HepG2 (cell line): Measurements from ENCODE around the gene OTUB2. TPM values are rescaled to one million over a fixed set of nuclear protein-coding genes. Genes with fewer than 3 reads are reported as not detected.

Experiments
- CTCF ChIP-seq: sonication (generic); formaldehyde crosslinking; IDR thresholded peaks from 2 replicates; pipeline ENCODE4 v1.5.0; 2020; ENCODE audit warnings: mild to moderate bottlenecking, missing genetic modification reagents, moderate library complexity
- ELF3 ChIP-seq: IDR thresholded peaks from 2 replicates; pipeline ENCODE4 v1.6.1; 2016; ENCODE audit warnings: missing genetic modification reagents, missing compliant biosample characterization
- FOSL2 ChIP-seq: sonication (generic); formaldehyde crosslinking; IDR thresholded peaks from 2 replicates; pipeline ENCODE4 v1.4.0; 2020; ENCODE audit warnings: missing genetic modification reagents
- IKZF1 ChIP-seq: fragments of 450-650 bp; IDR thresholded peaks from 2 replicates; pipeline ENCODE4 v1.7.1; 2016
- KDM5B ChIP-seq: sonication (generic); formaldehyde crosslinking; IDR thresholded peaks from 2 replicates; pipeline ENCODE4 v1.4.0; 2020; ENCODE audit warnings: missing genetic modification reagents, mild to moderate bottlenecking, borderline replicate concordance
- LCORL ChIP-seq, 2 experiments: fragments of 450-650 bp in 1 of 2; sonication (generic) in 1 of 2; formaldehyde crosslinking in 1 of 2; IDR thresholded peaks; 2 replicates each; pipeline versions ENCODE4 v1.5.0 to v1.6.1; 2017 to 2020; ENCODE audit warnings: antibody characterized with exemption in 1 of 2, missing genetic modification reagents in 1 of 2
- NFRKB ChIP-seq: fragments of 450-650 bp; IDR thresholded peaks from 2 replicates; pipeline ENCODE4 v1.6.1; 2017
- PITX1 ChIP-seq: sonication (generic); formaldehyde crosslinking; IDR thresholded peaks from 2 replicates; pipeline ENCODE4 v1.5.1; 2020; ENCODE audit warnings: mild to moderate bottlenecking, missing genetic modification reagents
- POGZ ChIP-seq: sonication (generic); formaldehyde crosslinking; IDR thresholded peaks from 2 replicates; pipeline ENCODE4 v1.4.0; 2020; ENCODE audit warnings: mild to moderate bottlenecking, missing genetic modification reagents
- RFXANK ChIP-seq: IDR thresholded peaks from 2 replicates; pipeline ENCODE4 v1.6.1; 2016
- SAP130 ChIP-seq: IDR thresholded peaks from 2 replicates; pipeline ENCODE4 v1.6.1; 2016; ENCODE audit warnings: low read depth
- SP5 ChIP-seq: IDR thresholded peaks from 2 replicates; pipeline ENCODE4 v1.6.1; 2016; ENCODE audit warnings: low read depth, borderline replicate concordance
- TBX3 ChIP-seq: fragments of 450-650 bp; IDR thresholded peaks from 2 replicates; pipeline ENCODE4 v1.6.1; 2017; ENCODE audit warnings: antibody characterized with exemption, mild to moderate bottlenecking, inconsistent platforms, borderline replicate concordance
- YEATS2 ChIP-seq: sonication (generic); formaldehyde crosslinking; IDR thresholded peaks from 2 replicates; pipeline ENCODE4 v1.4.0; 2020; ENCODE audit warnings: missing genetic modification reagents, borderline replicate concordance
- YY1 ChIP-seq: IDR thresholded peaks from 2 replicates; pipeline ENCODE4 v1.6.1; 2011; ENCODE audit warnings: low read length, low read depth, moderate library complexity, mild to moderate bottlenecking; ENCODE audit not compliant: insufficient read depth, insufficient replicate concordance
- ZBTB14 ChIP-seq: sonication (generic); formaldehyde crosslinking; IDR thresholded peaks from 2 replicates; pipeline ENCODE4 v1.4.0; 2020; ENCODE audit warnings: missing genetic modification reagents
- ZFX ChIP-seq: sonication (generic); formaldehyde crosslinking; IDR thresholded peaks from 2 replicates; pipeline ENCODE4 v1.4.0; 2020; ENCODE audit warnings: mild to moderate bottlenecking, low read depth, missing genetic modification reagents, moderate library complexity
- ZMAT5 ChIP-seq: sonication (generic); formaldehyde crosslinking; IDR thresholded peaks from 2 replicates; pipeline ENCODE4 v1.5.0; 2020; ENCODE audit warnings: mild to moderate bottlenecking, low read depth, missing genetic modification reagents, borderline replicate concordance
- ZMYM3 ChIP-seq: sonication (generic); formaldehyde crosslinking; IDR thresholded peaks from 2 replicates; pipeline ENCODE4 v1.5.1; 2020; ENCODE audit warnings: mild to moderate bottlenecking, missing genetic modification reagents
- ZNF230 ChIP-seq: sonication (generic); formaldehyde crosslinking; IDR thresholded peaks from 2 replicates; pipeline ENCODE4 v1.4.0; 2020; ENCODE audit warnings: mild to moderate bottlenecking, missing genetic modification reagents
- ZNF329 ChIP-seq: sonication (generic); formaldehyde crosslinking; IDR thresholded peaks from 2 replicates; pipeline ENCODE4 v1.9.0; 2021; ENCODE audit warnings: low read depth, mild to moderate bottlenecking, missing genetic modification reagents
- ZNF530 ChIP-seq: sonication (generic); formaldehyde crosslinking; IDR thresholded peaks from 2 replicates; pipeline ENCODE4 v1.5.0; 2020; ENCODE audit warnings: low read depth, mild to moderate bottlenecking, missing genetic modification reagents
- ZNF557 ChIP-seq: sonication (generic); formaldehyde crosslinking; IDR thresholded peaks from 2 replicates; pipeline ENCODE4 v1.4.0; 2020; ENCODE audit warnings: missing genetic modification reagents
- ZNF644 ChIP-seq: IDR thresholded peaks from 2 replicates; pipeline ENCODE4 v1.6.1; 2016; ENCODE audit warnings: low read depth
- ZNF710 ChIP-seq: sonication (generic); formaldehyde crosslinking; IDR thresholded peaks from 2 replicates; pipeline ENCODE4 v1.5.0; 2020; ENCODE audit warnings: mild to moderate bottlenecking, missing genetic modification reagents, borderline replicate concordance
- polyA plus RNA-seq, 8 experiments: library from polyadenylated mRNA; depleted of rRNA in 3 of 8; stranded (reverse) in 7 of 8; unstranded in 1 of 8; fragments of >200 nt; fragmentation: Illumina TruSeq in 4 of 8; extraction: Trizol in 4 of 8; gene quantifications; 2 replicates each; pipeline versions ENCODE4 v1.2.1 to v1.2.3, GENCODE V29; 2011 to 2016; ENCODE audit warnings: low read depth in 4 of 8, missing spikeins in 1 of 8, mixed read lengths in 1 of 8; ENCODE audit not compliant: insufficient read depth in 1 of 8
- total RNA-seq, 5 experiments: library from RNA; depleted of rRNA; stranded (reverse); fragments of >200 nt; fragmentation: Illumina TruSeq; extraction: Trizol; gene quantifications; 2 replicates each; pipeline ENCODE4 v1.2.3, GENCODE V29; 2016; ENCODE audit warnings: low read depth in 1 of 5
- TF ChIP-seq, protein P1 (sequence below): sonication (generic); formaldehyde crosslinking; IDR thresholded peaks from 2 replicates; pipeline ENCODE4 v1.4.0; 2020; ENCODE audit warnings: missing genetic modification reagents; ENCODE audit errors: not compliant biosample characterization

OTUB2 gene
- total and polyA plus RNA-seq, 2 of the 13 experiments (the other 11 are each of a cell fraction or from before 2014, with no cell fraction given), result 2.2 to 2.4 TPM

- 0 out of 2 replicates have a peak, but pooled peaks have one; percentile 6 for TF ChIP-seq YEATS2 (CRISPR knock-in tag)
- TF ChIP-seq IKZF1, result no peak
- 0 out of 2 replicates have a peak, but pooled peaks have one; percentile 22 for TF ChIP-seq CTCF (CRISPR knock-in tag)
- TF ChIP-seq PITX1 (CRISPR knock-in tag), result peak; percentile 21; the same call in 1 of the 2 replicates
- no peak for TF ChIP-seq TBX3
- no peak for TF ChIP-seq ZBTB14 (CRISPR knock-in tag)
- peak; percentile 39; the same call in 1 of the 2 replicates for TF ChIP-seq SAP130
- TF ChIP-seq RFXANK, result no peak
- TF ChIP-seq ELF3, result 0 out of 2 replicates have a peak, but pooled peaks have one; percentile 6
- TF ChIP-seq ZNF329, result no peak
- TF ChIP-seq ZMAT5 (CRISPR knock-in tag), result no peak
- TF ChIP-seq ZNF557 (CRISPR knock-in tag), result no peak
- peak; percentile 28 for TF ChIP-seq YY1
- no peak for TF ChIP-seq ZMYM3
- TF ChIP-seq FOSL2 (CRISPR knock-in tag), result peak; percentile 88
- TF ChIP-seq ZNF710 (CRISPR knock-in tag), result no peak
- TF ChIP-seq POGZ (CRISPR knock-in tag), result 0 out of 2 replicates have a peak, but pooled peaks have one; percentile 11
- TF ChIP-seq KDM5B (CRISPR knock-in tag), result no peak
- TF ChIP-seq SP5 (CRISPR knock-in tag), result no peak
- TF ChIP-seq ZNF230, result no peak
- peak; percentile 33; the same call in 1 of the 2 replicates for TF ChIP-seq LCORL (IDR thresholded peaks at IDR 0.05)
- no peak for TF ChIP-seq LCORL (CRISPR knock-in tag; IDR thresholded peaks at IDR 0.05)
- TF ChIP-seq, protein P1, sequence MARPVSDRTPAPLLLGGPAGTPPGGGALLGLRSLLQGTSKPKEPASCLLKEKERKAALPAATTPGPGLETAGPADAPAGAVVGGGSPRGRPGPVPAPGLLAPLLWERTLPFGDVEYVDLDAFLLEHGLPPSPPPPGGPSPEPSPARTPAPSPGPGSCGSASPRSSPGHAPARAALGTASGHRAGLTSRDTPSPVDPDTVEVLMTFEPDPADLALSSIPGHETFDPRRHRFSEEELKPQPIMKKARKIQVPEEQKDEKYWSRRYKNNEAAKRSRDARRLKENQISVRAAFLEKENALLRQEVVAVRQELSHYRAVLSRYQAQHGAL, result no peak
- 0 out of 2 replicates have a peak, but pooled peaks have one; percentile 19 for TF ChIP-seq ZFX (CRISPR knock-in tag)
- no peak for TF ChIP-seq NFRKB
- no peak for TF ChIP-seq ZNF530 (CRISPR knock-in tag)
- 0 out of 2 replicates have a peak, but pooled peaks have one; percentile 17 for TF ChIP-seq ZNF644 (CRISPR knock-in tag)
These were observed 40.0 kb downstream of the OTUB2 start (continued) for GRCh38 chr14:94066089-94066676.
